Measurements from ENCODE around the gene LIMK2.

DNA sequence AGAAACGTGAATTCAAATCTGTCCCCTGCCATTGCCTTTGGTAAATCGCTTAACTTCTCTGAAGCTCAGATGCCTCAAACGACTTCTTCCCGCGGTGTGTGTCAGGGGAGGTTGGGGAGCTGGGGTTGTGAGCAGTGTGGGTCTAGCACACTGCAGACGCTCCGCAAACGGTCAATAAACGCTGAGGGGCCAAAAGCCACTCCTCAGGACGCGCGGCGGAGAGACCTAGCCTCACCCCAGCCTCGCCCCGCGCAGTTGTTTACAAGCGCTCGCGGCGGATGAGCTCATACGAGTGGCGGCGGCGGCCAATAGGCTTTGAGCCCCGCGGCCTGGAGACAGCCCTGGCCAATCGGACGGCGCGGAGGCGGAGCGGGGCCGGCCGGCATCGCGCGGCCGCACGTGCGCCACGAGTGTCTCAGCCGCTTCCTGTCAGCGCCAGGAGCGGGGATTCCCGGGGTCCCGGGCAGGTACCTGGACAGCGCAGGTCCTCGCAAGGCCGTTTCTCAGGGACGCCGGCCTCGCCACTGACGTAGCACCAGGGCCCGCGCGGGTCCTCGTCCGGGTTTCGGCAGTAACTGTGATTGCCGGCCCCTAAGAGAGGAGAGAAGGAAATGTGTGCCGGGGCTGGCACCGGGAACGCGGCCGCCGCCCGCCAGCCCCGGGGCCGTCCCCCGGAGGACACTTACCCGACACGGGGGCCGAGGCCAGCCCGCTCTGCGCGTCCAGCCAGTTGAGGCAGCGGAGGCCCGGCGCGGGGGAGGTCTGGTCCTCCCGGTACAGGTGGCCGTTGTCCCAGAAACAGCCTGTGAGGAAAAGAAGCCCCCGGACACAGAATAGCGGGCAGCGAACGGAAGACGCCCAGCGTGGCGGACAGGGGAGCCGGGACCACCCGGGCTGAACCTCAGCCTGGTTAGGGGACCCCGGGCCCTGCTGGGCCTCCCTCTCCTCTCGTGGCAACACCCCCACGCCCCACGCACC is 78.7 kb downstream of the LIMK2 start:
- TF ChIP-seq POLR2A (IDR thresholded peaks at IDR 0.05), result peak in 2 of 4 donors; percentile 76 to 96
- TF ChIP-seq, protein P1, sequence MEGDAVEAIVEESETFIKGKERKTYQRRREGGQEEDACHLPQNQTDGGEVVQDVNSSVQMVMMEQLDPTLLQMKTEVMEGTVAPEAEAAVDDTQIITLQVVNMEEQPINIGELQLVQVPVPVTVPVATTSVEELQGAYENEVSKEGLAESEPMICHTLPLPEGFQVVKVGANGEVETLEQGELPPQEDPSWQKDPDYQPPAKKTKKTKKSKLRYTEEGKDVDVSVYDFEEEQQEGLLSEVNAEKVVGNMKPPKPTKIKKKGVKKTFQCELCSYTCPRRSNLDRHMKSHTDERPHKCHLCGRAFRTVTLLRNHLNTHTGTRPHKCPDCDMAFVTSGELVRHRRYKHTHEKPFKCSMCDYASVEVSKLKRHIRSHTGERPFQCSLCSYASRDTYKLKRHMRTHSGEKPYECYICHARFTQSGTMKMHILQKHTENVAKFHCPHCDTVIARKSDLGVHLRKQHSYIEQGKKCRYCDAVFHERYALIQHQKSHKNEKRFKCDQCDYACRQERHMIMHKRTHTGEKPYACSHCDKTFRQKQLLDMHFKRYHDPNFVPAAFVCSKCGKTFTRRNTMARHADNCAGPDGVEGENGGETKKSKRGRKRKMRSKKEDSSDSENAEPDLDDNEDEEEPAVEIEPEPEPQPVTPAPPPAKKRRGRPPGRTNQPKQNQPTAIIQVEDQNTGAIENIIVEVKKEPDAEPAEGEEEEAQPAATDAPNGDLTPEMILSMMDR (IDR thresholded peaks at IDR 0.05), result no peak
- TF ChIP-seq POLR2AphosphoS5 (IDR thresholded peaks at IDR 0.05), result peak; percentile 95 to 98 (median 98)
- TF ChIP-seq EP300 (IDR thresholded peaks at IDR 0.05), result no peak

Data from stomach (tissue), 4 donors.